ENCODE data around the gene AHI1.

- TF ChIP-seq CTCF (conservative IDR thresholded peaks at IDR 0.05 in 1 of 2, IDR thresholded peaks at IDR 0.05 in 1 of 2; ENCODE audit: low read depth in 1 of 2, low read length in 2 of 2) = no peak
- no peak for TF ChIP-seq EZH2 (IDR thresholded peaks at IDR 0.05; ENCODE audit: low read length, missing control alignments)
Measured at GRCh38 chr6:135530113-135530512, 32.6 kb upstream of the AHI1 start.
